Pancreas (tissue), 10 donors: Measurements from ENCODE around the gene ANHX. TPM values are rescaled to one million over a fixed set of nuclear protein-coding genes. Genes with fewer than 3 reads are reported as not detected.

Experiments used
- ATAC-seq, 4 donors: fragments of 200-7000 bp; cut with Tn5 transposase; one replicate each; pipeline versions ENCODE4 v1.8.0 to v1.9.1; 2020; ENCODE audit warnings: mild to moderate bottlenecking in 4 of 4, moderate library complexity in 4 of 4
- DNase-seq, 6 donors: peaks; one replicate each; pipeline ENCODE4 v3.0.0-alpha.2; 2020
- FAIRE-seq: peaks from 2 replicates; lab custom pipeline; 2012; peaks lifted over from hg19 to GRCh38; lab: Jason Lieb, UNC
- H3K27ac ChIP-seq, 4 donors: fragments of 200-600 bp; sonication (generic); 1 replicate in 3 of 4; 2 replicates in 1 of 4; pipeline versions ENCODE4 v1.5.0 to v1.8.0; 2020
- H3K27me3 ChIP-seq, 4 donors: fragments of 200-600 bp; one replicate each; pipeline ENCODE4 v1.8.0; 2021
- H3K36me3 ChIP-seq, 3 donors: fragments of 200-600 bp; sonication (generic) in 1 of 3; one replicate each; pipeline versions ENCODE4 v1.5.0 to v1.8.0; 2020 to 2021
- H3K4me1 ChIP-seq, 3 donors: fragments of 200-600 bp; one replicate each; pipeline ENCODE4 v1.8.0; 2021
- H3K4me3 ChIP-seq, 4 donors: fragments of 200-600 bp; sonication (generic) in 2 of 4; one replicate each; pipeline versions ENCODE4 v1.5.0 to v1.8.0; 2020 to 2021
- H3K9me3 ChIP-seq, 4 donors: fragments of 200-600 bp; one replicate each; pipeline ENCODE4 v1.8.0; 2021
- CTCF ChIP-seq, 4 donors: fragments of 200-600 bp; sonication (generic) in 3 of 4; IDR thresholded peaks; one replicate each; pipeline versions ENCODE4 v1.5.0 to v1.8.0; 2021; ENCODE audit warnings: antibody characterized with exemption in 4 of 4
- WGBS, 2 donors: extraction: QIAGEN DNeasy Blood & Tissue Kit; methylation state at CpG; one replicate each; pipeline ENCODE4 v1.1.7; 2013; 5-methylcytosine and 5-hydroxymethylcytosine counted together
- intact Hi-C, 3 donors: fragments of 100-400 bp; cut with DNase I; formaldehyde crosslinking; loops; one replicate each; pipeline versions ENCODE4 v1.11.1 to v1.14.2; 2022
- polyA plus RNA-seq, 2 donors: library from polyadenylated mRNA; stranded (reverse); fragments of 200-250 nt; gene quantifications; one replicate each; pipeline ENCODE4 v1.2.3, GENCODE V29; 2013
- total RNA-seq, 6 donors: library from RNA; stranded (reverse); fragmentation: NEBNext Ultra II Directional in 4 of 6; extraction: Animal tissue kit (Norgen Biotek cat#: 25700) in 4 of 6; gene quantifications; one replicate each; pipeline versions ENCODE4 v1.2.1 to v1.2.4, GENCODE V29; 2021 to 2023
- donor health status: healthy with polysubstance abuse.
- donor health status: DM: no; HTN: no; CAD: no; lungs with moderate emphysema.
- donor health status: DM: no; HTN: no; CAD: no.
- donor health status: control.
- donor health status: control.
- donor health status: Bipolar disorder and iron deficiency.
- donor health status: DM: yes; HTN: yes; CAD: no.
- donor health status: DM: no; HTN: no; CAD: no.
- donor health status: DM: no; HTN: no; CAD: no.
- donor health status: DM: yes; HTN: yes; CAD: no.

The ANHX gene
- total and polyA plus RNA-seq, 8 donors = not detected

GRCh38 chr12:133236556-133236955 lies 879 bp upstream of the ANHX start:
- FAIRE-seq (no peak), ATAC-seq (no peak), DNase-seq (no peak)
- intact Hi-C loops = no loop called here
- Histone ChIP-seq H3K27ac (no peak overlapping the region), H3K4me1 (no peaks in the 10 kb centered on the region), H3K9me3 (no peaks in the 10 kb centered on the region), H3K4me3 (no peak overlapping the region), H3K27me3 (peaks cover 0 to 4% (median 0%) of the 10 kb centered on the region in 4 donors), H3K36me3 (no peaks in the 10 kb centered on the region)
- WGBS, 2 donors = 83 to 85% methylated on average over 12 of the region's 12 CpGs
- no peak for TF ChIP-seq CTCF (IDR thresholded peaks at IDR 0.05)

GRCh38 chr12:133236144-133236543 lies 467 bp upstream of the ANHX start:
- intact Hi-C loops = no loop called here
- no peaks in the 10 kb centered on the region for H3K4me1 ChIP-seq
- no peak for TF ChIP-seq CTCF (IDR thresholded peaks at IDR 0.05)
- H3K4me3 ChIP-seq = no peak overlapping the region
- ATAC-seq (no peak), DNase-seq (no peak), FAIRE-seq (no peak)
- no peaks in the 10 kb centered on the region for H3K9me3 ChIP-seq
- no peak overlapping the region for H3K27ac ChIP-seq
- peaks cover 0 to 4% (median 0%) of the 10 kb centered on the region in 4 donors for H3K27me3 ChIP-seq
- WGBS, 2 donors = 35 to 40% methylated on average over 30 to 44 of the region's 44 CpGs
- no peaks in the 10 kb centered on the region for H3K36me3 ChIP-seq

- no peak for FAIRE-seq
- ATAC-seq = no peak
- Histone ChIP-seq H3K36me3 (no peaks in the 10 kb centered on the region), H3K27me3 (peaks cover 0 to 4% (median 0%) of the 10 kb centered on the region in 4 donors), H3K27ac (no peak overlapping the region), H3K4me1 (no peaks in the 10 kb centered on the region), H3K9me3 (no peaks in the 10 kb centered on the region), H3K4me3 (no peak overlapping the region)
- TF ChIP-seq CTCF (IDR thresholded peaks at IDR 0.05) = no peak
- intact Hi-C loops = no loop called here
- 50 to 55% methylated on average over 20 of the region's 20 CpGs for WGBS, 2 donors
- DNase-seq = no peak
These were observed 706 bp downstream of the ANHX start for GRCh38 chr12:133234971-133235370.

GRCh38 chr12:133233993-133234564 lies 1.6 kb downstream of the ANHX start:
- DNase-seq (no peak), FAIRE-seq (no peak), ATAC-seq (no peak)
- Histone ChIP-seq H3K36me3 (no peaks in the 10 kb centered on the region), H3K4me1 (no peaks in the 10 kb centered on the region), H3K27ac (no peak overlapping the region), H3K27me3 (peaks cover 0 to 4% (median 0%) of the 10 kb centered on the region in 4 donors), H3K4me3 (no peak overlapping the region), H3K9me3 (no peaks in the 10 kb centered on the region)
- 77 to 82% methylated on average over 18 of the region's 18 CpGs for WGBS, 2 donors
- intact Hi-C loops = no loop called here
- no peak for TF ChIP-seq CTCF (IDR thresholded peaks at IDR 0.05)

- Histone ChIP-seq H3K4me3 (no peak overlapping the region), H3K36me3 (no peaks in the 10 kb centered on the region), H3K4me1 (no peaks in the 10 kb centered on the region), H3K27ac (no peak overlapping the region), H3K9me3 (no peaks in the 10 kb centered on the region), H3K27me3 (peaks cover 0 to 4% (median 0%) of the 10 kb centered on the region in 4 donors)
- ATAC-seq (no peak), DNase-seq (no peak), FAIRE-seq (no peak)
- intact Hi-C loops = no loop called here
- TF ChIP-seq CTCF (IDR thresholded peaks at IDR 0.05) = no peak
- 59 to 71% methylated on average over 6 of the region's 6 CpGs for WGBS, 2 donors
These were observed 2.7 kb downstream of the ANHX start for GRCh38 chr12:133233006-133233405.
